Transverse colon (tissue), 4 donors: Measurements from ENCODE around the gene MAP1LC3A.

Experiments
- CTCF ChIP-seq, 5 experiments: fragments of 200-600 bp in 3 of 5; fragments of 450-650 bp in 2 of 5; sonication (generic) in 3 of 5; IDR thresholded peaks; 1 replicate in 2 of 5; 2 replicates in 3 of 5; pipeline ENCODE4 v1.5.1; 2016 to 2017; ENCODE audit warnings: antibody characterized with exemption in 5 of 5, inconsistent platforms in 3 of 5, mild to moderate bottlenecking in 2 of 5, moderate library complexity in 1 of 5
- POLR2AphosphoS5 ChIP-seq, 3 donors: sonication (generic); formaldehyde crosslinking; IDR thresholded peaks; one replicate each; pipeline ENCODE4 v1.6.1; 2016; ENCODE audit warnings: antibody characterized with exemption in 3 of 3

- no peak for TF ChIP-seq CTCF (IDR thresholded peaks at IDR 0.05)
- TF ChIP-seq POLR2AphosphoS5 (IDR thresholded peaks at IDR 0.05) = peak; percentile 92 to 97 (median 95)
These were observed 42.0 kb upstream of the MAP1LC3A start, which contains the start of gene DYNLRB1 for GRCh38 chr20:34516247-34517113.
